ENCODE measurements around the gene SOX4.

- TF ChIP-seq, protein P1, sequence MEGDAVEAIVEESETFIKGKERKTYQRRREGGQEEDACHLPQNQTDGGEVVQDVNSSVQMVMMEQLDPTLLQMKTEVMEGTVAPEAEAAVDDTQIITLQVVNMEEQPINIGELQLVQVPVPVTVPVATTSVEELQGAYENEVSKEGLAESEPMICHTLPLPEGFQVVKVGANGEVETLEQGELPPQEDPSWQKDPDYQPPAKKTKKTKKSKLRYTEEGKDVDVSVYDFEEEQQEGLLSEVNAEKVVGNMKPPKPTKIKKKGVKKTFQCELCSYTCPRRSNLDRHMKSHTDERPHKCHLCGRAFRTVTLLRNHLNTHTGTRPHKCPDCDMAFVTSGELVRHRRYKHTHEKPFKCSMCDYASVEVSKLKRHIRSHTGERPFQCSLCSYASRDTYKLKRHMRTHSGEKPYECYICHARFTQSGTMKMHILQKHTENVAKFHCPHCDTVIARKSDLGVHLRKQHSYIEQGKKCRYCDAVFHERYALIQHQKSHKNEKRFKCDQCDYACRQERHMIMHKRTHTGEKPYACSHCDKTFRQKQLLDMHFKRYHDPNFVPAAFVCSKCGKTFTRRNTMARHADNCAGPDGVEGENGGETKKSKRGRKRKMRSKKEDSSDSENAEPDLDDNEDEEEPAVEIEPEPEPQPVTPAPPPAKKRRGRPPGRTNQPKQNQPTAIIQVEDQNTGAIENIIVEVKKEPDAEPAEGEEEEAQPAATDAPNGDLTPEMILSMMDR (IDR thresholded peaks at IDR 0.05), result no peak
- no peak for TF ChIP-seq POLR2A (IDR thresholded peaks at IDR 0.05)
Observed at GRCh38 chr6:21614226-21614625, 20.7 kb downstream of the SOX4 start.
